HepG2 (cell line): ENCODE results near the gene PTRH2. TPM values are rescaled to one million over a fixed set of nuclear protein-coding genes. Genes with fewer than 3 reads are reported as not detected.
A peak's percentile ranks its signal among the peaks of the same experiment; 100 is the strongest.

Source experiments
- ADNP ChIP-seq: sonication (generic); formaldehyde crosslinking; IDR thresholded peaks from 2 replicates; pipeline ENCODE4 v1.4.0; 2020; ENCODE audit warnings: missing genetic modification reagents
- ARNT2 ChIP-seq: sonication (generic); formaldehyde crosslinking; IDR thresholded peaks from 2 replicates; pipeline ENCODE4 v1.8.0; 2022; ENCODE audit warnings: mild to moderate bottlenecking, low read depth, missing genetic modification reagents, moderate library complexity
- EEA1 ChIP-seq: sonication (generic); formaldehyde crosslinking; IDR thresholded peaks from 2 replicates; pipeline ENCODE4 v1.5.1; 2020; ENCODE audit warnings: mild to moderate bottlenecking, missing genetic modification reagents, borderline replicate concordance
- FOXA3 ChIP-seq: IDR thresholded peaks from 2 replicates; pipeline ENCODE4 v1.6.1; 2016; ENCODE audit warnings: missing genetic modification reagents, missing compliant biosample characterization
- HNF1A ChIP-seq, 2 experiments: sonication (generic) in 1 of 2; formaldehyde crosslinking in 1 of 2; IDR thresholded peaks; 2 replicates each; pipeline versions ENCODE4 v1.4.0 to v1.6.1; 2016 to 2020; ENCODE audit warnings: borderline replicate concordance in 1 of 2, low read depth in 1 of 2, mild to moderate bottlenecking in 1 of 2, missing genetic modification reagents in 1 of 2
- ISL2 ChIP-seq: sonication (generic); formaldehyde crosslinking; IDR thresholded peaks from 2 replicates; pipeline ENCODE4 v1.5.0; 2020; ENCODE audit warnings: missing genetic modification reagents
- SMARCE1 ChIP-seq: fragments of 450-650 bp; IDR thresholded peaks from 2 replicates; pipeline ENCODE4 v1.6.1; 2017; ENCODE audit warnings: borderline replicate concordance
- ZFP41 ChIP-seq: sonication (generic); formaldehyde crosslinking; IDR thresholded peaks from 2 replicates; pipeline ENCODE4 v1.4.0; 2020; ENCODE audit warnings: mild to moderate bottlenecking, missing genetic modification reagents, borderline replicate concordance
- ZNF33B ChIP-seq: sonication (generic); formaldehyde crosslinking; IDR thresholded peaks from 2 replicates; pipeline ENCODE4 v1.5.1; 2020; ENCODE audit warnings: mild to moderate bottlenecking, missing genetic modification reagents
- ZNF503 ChIP-seq: sonication (generic); formaldehyde crosslinking; IDR thresholded peaks from 2 replicates; pipeline ENCODE4 v1.4.0; 2020; ENCODE audit warnings: missing genetic modification reagents
- ZNF746 ChIP-seq: sonication (generic); formaldehyde crosslinking; IDR thresholded peaks from 2 replicates; pipeline ENCODE4 v1.8.0; 2022; ENCODE audit warnings: mild to moderate bottlenecking, missing genetic modification reagents
- ZNF841 ChIP-seq: sonication (generic); formaldehyde crosslinking; IDR thresholded peaks from 2 replicates; pipeline ENCODE4 v1.8.1; 2023; ENCODE audit warnings: missing genetic modification reagents, borderline replicate concordance
- polyA plus RNA-seq, 8 experiments: library from polyadenylated mRNA; depleted of rRNA in 3 of 8; stranded (reverse) in 7 of 8; unstranded in 1 of 8; fragments of >200 nt; fragmentation: Illumina TruSeq in 4 of 8; extraction: Trizol in 4 of 8; gene quantifications; 2 replicates each; pipeline versions ENCODE4 v1.2.1 to v1.2.3, GENCODE V29; 2011 to 2016; ENCODE audit warnings: low read depth in 4 of 8, missing spikeins in 1 of 8, mixed read lengths in 1 of 8; ENCODE audit not compliant: insufficient read depth in 1 of 8
- total RNA-seq, 5 experiments: library from RNA; depleted of rRNA; stranded (reverse); fragments of >200 nt; fragmentation: Illumina TruSeq; extraction: Trizol; gene quantifications; 2 replicates each; pipeline ENCODE4 v1.2.3, GENCODE V29; 2016; ENCODE audit warnings: low read depth in 1 of 5
- TF ChIP-seq, protein P1 (sequence below): sonication (generic); formaldehyde crosslinking; IDR thresholded peaks from 2 replicates; pipeline ENCODE4 v1.5.0; 2020; ENCODE audit warnings: mild to moderate bottlenecking, missing genetic modification reagents, borderline replicate concordance

The PTRH2 gene
- total and polyA plus RNA-seq, 2 of the 13 experiments (the other 11 are each of a cell fraction or from before 2014, with no cell fraction given) = 67.7 to 83.3 TPM

- peak; percentile 9; the same call in 1 of the 2 replicates for TF ChIP-seq HNF1A (IDR thresholded peaks at IDR 0.05; ENCODE audit: low read depth)
- TF ChIP-seq HNF1A (CRISPR knock-in tag; IDR thresholded peaks at IDR 0.05; ENCODE audit: borderline replicate concordance) = no peak; the same call in 1 of the 2 replicates
- peak; percentile 11; the same call in 1 of the 2 replicates for TF ChIP-seq EEA1
- TF ChIP-seq ARNT2 (CRISPR knock-in tag) = peak; percentile 88
- TF ChIP-seq ZNF841 (CRISPR knock-in tag) = no peak
- peak; percentile 47 for TF ChIP-seq ISL2 (CRISPR knock-in tag)
- TF ChIP-seq ZNF746 (CRISPR knock-in tag) = peak; percentile 52; the same call in 1 of the 2 replicates
- peak; percentile 22; the same call in 1 of the 2 replicates for TF ChIP-seq ZFP41 (CRISPR knock-in tag)
- peak; percentile 77; the same call in 1 of the 2 replicates for TF ChIP-seq ZNF33B (CRISPR knock-in tag)
- peak; percentile 16 for TF ChIP-seq ZNF503 (CRISPR knock-in tag)
- TF ChIP-seq, protein P1, sequence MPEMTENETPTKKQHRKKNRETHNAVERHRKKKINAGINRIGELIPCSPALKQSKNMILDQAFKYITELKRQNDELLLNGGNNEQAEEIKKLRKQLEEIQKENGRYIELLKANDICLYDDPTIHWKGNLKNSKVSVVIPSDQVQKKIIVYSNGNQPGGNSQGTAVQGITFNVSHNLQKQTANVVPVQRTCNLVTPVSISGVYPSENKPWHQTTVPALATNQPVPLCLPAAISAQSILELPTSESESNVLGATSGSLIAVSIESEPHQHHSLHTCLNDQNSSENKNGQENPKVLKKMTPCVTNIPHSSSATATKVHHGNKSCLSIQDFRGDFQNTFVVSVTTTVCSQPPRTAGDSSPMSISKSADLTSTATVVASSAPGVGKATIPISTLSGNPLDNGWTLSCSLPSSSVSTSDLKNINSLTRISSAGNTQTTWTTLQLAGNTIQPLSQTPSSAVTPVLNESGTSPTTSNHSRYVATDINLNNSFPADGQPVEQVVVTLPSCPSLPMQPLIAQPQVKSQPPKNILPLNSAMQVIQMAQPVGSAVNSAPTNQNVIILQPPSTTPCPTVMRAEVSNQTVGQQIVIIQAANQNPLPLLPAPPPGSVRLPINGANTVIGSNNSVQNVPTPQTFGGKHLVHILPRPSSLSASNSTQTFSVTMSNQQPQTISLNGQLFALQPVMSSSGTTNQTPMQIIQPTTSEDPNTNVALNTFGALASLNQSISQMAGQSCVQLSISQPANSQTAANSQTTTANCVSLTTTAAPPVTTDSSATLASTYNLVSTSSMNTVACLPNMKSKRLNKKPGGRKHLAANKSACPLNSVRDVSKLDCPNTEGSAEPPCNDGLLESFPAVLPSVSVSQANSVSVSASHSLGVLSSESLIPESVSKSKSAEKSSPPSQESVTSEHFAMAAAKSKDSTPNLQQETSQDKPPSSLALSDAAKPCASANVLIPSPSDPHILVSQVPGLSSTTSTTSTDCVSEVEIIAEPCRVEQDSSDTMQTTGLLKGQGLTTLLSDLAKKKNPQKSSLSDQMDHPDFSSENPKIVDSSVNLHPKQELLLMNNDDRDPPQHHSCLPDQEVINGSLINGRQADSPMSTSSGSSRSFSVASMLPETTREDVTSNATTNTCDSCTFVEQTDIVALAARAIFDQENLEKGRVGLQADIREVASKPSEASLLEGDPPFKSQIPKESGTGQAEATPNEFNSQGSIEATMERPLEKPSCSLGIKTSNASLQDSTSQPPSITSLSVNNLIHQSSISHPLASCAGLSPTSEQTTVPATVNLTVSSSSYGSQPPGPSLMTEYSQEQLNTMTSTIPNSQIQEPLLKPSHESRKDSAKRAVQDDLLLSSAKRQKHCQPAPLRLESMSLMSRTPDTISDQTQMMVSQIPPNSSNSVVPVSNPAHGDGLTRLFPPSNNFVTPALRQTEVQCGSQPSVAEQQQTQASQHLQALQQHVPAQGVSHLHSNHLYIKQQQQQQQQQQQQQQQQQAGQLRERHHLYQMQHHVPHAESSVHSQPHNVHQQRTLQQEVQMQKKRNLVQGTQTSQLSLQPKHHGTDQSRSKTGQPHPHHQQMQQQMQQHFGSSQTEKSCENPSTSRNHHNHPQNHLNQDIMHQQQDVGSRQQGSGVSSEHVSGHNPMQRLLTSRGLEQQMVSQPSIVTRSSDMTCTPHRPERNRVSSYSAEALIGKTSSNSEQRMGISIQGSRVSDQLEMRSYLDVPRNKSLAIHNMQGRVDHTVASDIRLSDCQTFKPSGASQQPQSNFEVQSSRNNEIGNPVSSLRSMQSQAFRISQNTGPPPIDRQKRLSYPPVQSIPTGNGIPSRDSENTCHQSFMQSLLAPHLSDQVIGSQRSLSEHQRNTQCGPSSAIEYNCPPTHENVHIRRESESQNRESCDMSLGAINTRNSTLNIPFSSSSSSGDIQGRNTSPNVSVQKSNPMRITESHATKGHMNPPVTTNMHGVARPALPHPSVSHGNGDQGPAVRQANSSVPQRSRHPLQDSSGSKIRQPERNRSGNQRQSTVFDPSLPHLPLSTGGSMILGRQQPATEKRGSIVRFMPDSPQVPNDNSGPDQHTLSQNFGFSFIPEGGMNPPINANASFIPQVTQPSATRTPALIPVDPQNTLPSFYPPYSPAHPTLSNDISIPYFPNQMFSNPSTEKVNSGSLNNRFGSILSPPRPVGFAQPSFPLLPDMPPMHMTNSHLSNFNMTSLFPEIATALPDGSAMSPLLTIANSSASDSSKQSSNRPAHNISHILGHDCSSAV (CRISPR knock-in tag) = peak; percentile 96; the same call in 1 of the 2 replicates
- no peak for TF ChIP-seq SMARCE1
- no peak; the same call in none of the 2 replicates for TF ChIP-seq FOXA3 (CRISPR knock-in tag)
- no peak for TF ChIP-seq ADNP (CRISPR knock-in tag)
Measured at GRCh38 chr17:59707149-59707970, at the start of gene PTRH2, which contains the start of gene VMP1 (continued).
